NCI-H82 (cell line): ENCODE measurements around the gene PDXK.

Experiments
- DNase-seq: peaks from one replicate; lab custom pipeline; 2025; lab: John Stamatoyannopoulos, UW

PDXK gene

GRCh38 chr21:43743947-43744346, 25.0 kb downstream of the PDXK start:
- DNase-seq = no peak

GRCh38 chr21:43744725-43745124, 25.8 kb downstream of the PDXK start:
- no peak for DNase-seq

GRCh38 chr21:43745772-43746517, 27.0 kb downstream of the PDXK start:
- no peak for DNase-seq

DNA sequence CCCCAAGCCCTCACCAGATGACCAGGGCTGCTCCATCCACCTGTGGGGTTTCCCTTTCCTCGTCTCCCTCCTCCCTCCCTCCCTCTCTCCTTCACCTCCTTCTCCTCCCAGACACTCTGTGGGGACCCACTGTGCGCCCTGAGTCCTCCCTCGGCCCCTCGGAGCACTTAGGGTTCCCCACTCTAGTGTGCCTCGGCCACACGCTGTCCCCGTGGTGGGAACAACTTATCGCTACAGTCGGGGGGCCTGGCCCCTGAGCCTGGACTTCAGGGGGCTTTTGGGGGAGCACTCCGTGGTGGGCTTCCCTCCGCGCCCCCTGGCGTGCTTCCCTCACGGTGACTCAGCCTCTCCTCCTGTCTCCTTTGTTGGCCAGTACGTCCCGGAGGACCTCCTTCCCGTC, 29.7 kb downstream of the PDXK start:
- DNase-seq = no peak

DNA sequence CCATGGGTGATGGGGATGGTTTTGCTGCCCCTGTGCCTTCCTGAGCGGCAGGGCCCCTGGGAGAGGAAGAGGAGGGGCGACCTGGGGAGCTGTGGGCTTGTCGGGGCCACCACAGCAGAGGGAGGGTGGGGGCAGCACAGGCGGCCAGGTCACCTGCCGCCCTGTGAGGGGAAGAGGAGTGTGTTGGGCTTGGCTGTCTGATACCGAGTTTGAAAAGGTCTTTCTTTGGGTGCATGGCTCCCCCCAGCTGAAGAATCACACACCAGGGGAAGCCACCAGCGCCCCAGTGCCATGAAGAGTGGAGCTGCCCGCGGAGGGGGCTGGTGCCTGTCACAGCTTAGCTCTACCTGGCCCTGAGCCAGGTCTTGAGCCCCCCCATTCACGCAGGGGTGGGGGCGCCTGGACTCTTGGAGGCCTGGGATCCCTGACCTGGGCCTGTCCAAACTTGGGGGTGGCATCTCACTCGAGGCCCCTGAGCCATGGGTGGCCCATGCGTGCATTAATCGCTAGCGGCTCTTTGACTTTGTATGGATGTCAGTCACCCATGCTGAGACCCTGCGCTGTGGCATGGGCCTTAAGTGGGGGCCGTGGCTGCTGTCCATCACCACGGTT, 30.8 kb downstream of the PDXK start:
- no peak for DNase-seq

GRCh38 chr21:43750339-43751033, 31.6 kb downstream of the PDXK start:
- DNase-seq = no peak

- DNase-seq = no peak
Observed at GRCh38 chr21:43751955-43752591, 33.1 kb downstream of the PDXK start.

GRCh38 chr21:43752758-43753438, 34.0 kb downstream of the PDXK start:
- DNase-seq = no peak

- no peak for DNase-seq
Observed at GRCh38 chr21:43753439-43753799, 34.5 kb downstream of the PDXK start.

GRCh38 chr21:43754948-43755781, 36.2 kb downstream of the PDXK start:
- no peak for DNase-seq

- DNase-seq = no peak
Observed at GRCh38 chr21:43755820-43756594, 37.1 kb downstream of the PDXK start.

- no peak for DNase-seq
Observed at GRCh38 chr21:43757601-43758000, 38.7 kb downstream of the PDXK start.

GRCh38 chr21:43758111-43758641, 39.2 kb downstream of the PDXK start:
- no peak for DNase-seq

DNA sequence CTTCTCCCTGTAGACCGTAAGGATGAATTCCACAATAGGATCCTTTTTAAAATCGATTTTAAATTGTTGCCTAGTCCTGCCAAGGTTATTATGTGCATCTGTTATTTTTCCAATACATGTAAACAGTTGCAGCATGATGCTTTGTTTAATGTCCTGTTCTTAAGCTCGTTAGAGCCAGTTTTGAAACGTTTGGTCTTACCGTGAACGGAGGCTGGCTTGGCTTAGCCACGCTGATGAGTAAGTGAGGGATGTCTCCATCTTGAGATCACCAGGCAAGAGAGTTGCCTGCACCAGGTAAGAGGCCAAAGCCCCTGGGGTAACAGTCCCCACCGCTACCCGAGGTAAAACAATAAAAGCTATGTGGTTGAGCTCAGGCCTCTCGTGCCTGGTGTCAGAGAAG, 39.9 kb downstream of the PDXK start:
- no peak for DNase-seq

DNA sequence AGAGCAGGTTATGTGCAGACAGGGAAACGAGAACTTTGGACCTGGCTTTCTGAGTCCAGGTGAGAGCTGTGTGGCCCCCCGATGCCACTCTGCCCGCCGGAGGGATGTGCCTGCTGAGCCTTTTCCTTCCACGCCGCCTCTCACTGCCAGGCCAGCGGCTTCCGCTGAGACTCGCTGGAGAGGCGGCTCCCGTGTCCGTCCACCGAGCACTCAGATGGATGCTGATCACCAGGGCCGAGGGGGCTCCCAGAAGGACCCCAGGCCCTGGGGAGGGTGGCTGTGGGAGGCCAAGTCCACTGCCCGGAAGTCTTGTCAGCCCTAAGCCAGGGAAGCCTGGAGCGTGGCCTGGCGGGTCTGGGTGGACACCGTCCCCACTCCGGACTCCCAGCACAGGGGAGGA, 40.7 kb downstream of the PDXK start:
- DNase-seq = no peak

GRCh38 chr21:43760391-43760958, 41.5 kb downstream of the PDXK start:
- DNase-seq = no peak

DNA sequence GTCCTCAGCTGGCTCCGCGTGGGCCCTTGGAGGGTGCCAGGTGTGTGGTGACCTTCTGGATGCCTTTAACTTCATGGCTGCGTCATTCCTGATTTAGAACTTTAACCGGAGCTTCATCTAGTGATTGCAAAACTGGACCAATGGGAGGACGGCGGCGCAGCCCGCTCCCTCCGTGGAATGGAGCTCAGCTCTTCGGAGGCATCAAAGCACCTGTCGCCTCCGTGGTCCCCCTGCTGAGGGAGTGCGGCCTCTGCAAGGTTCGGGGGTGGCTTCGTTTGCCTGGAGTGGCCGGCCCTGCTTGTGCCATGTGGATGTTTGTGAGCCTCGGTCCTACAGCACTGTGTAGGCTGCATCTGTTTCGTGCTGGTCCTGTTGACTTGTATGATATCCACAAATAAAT, 43.0 kb downstream of the PDXK start:
- DNase-seq = no peak

DNA sequence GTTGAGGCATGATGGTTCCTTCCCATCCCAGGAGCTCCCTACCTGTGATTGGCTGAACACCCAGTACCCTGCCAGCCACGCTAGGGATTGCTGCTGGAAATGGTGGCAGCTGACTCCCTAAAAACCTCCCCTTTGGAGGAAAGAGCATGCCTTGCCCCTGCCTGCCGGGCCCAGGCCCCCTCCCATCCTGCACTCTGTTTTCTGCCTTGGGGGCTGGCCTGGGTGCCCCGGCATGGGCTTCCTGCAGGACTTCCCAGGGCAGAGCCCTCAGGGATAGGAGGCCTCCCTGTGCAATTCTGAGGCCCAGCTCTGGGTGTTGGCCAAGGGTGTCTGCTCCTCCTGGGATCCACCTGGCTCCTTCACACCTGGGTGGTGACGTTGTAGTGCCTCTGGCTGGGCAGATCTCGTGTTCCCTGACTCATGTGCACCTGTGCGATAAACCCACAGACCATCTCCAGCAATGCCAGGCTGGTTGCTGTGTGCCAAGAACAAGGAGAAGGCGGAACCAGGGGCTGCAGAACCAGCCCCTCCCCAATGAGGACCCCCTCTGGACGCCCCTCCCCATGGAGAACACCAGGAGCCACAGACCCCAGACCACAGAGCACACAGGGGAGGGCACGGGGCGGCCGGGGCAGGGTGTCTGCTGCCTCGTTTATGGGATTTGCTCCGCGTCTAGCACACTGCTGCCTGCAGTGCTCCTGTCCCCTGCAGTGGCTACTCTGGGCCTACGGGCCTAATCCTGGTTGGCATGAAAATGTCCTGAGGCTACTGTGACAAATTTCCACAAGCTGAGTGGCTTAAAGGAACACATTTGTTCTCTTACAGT, 43.6 kb downstream of the PDXK start:
- DNase-seq = no peak

DNA sequence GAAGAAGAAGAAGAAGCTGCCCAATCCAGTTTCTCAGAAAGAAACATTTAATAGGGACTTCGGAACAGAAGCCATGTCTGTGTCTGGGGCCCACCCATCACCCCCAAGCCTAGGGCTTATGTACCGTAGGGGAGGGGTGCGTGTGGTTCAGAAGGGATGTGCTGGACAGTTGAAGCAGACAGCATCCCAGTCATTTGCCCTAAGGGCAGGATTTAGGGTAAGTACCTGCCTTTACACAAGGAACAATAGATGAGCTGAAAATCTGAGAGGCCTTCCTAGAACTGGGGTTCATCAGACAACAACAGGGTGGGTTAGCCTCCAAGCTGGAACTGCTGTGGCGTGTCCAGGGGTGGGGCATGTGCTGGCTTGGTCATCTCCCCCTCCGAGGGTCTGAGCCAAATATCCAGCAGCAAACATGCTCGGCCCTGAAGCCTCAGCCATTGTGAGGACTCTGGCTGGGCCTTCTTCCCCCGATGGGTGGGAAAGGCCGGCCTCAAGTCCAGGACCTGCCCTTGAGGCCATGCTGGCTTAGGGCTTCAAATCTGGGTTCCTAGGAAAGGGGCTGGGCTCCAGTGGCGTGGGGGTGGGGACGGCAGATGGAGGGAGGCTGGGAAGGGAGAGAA, 45.1 kb downstream of the PDXK start:
- peak; percentile 47 for DNase-seq
